Duodenal mucosa (tissue), 2 donors: Measurements from ENCODE around the gene PEX12.
"Not testable (repeated sequence)": the region's sequence is repeated elsewhere in the genome, so short reads cannot be mapped to it uniquely, and the experiment has no call there.

ENCODE experiments used
- H3K27ac ChIP-seq: one replicate; pipeline ENCODE4 v1.7.0; 2013; ENCODE audit warnings: low read depth, low read length
- H3K27me3 ChIP-seq, 2 donors: one replicate each; pipeline ENCODE4 v1.7.0; 2013; ENCODE audit warnings: low read length in 2 of 2, control low read depth in 1 of 2; ENCODE audit not compliant: insufficient read depth in 2 of 2, control insufficient read depth in 1 of 2
- H3K36me3 ChIP-seq, 2 donors: one replicate each; pipeline ENCODE4 v1.7.0; 2013; ENCODE audit warnings: low read length in 2 of 2, control low read depth in 1 of 2; ENCODE audit not compliant: insufficient read depth in 2 of 2, control insufficient read depth in 1 of 2
- H3K4me1 ChIP-seq, 2 donors: one replicate each; pipeline ENCODE4 v1.7.0; 2013; ENCODE audit warnings: low read length in 2 of 2, control low read depth in 1 of 2; ENCODE audit not compliant: insufficient read depth in 2 of 2, control insufficient read depth in 1 of 2
- H3K4me3 ChIP-seq, 2 donors: one replicate each; pipeline ENCODE4 v1.7.0; 2013; ENCODE audit warnings: low read length in 2 of 2, low read depth in 1 of 2
- H3K9ac ChIP-seq, 2 donors: one replicate each; pipeline ENCODE4 v1.7.0; 2013; ENCODE audit warnings: low read length in 2 of 2, low read depth in 1 of 2
- H3K9me3 ChIP-seq, 2 donors: one replicate each; pipeline ENCODE4 v1.7.0; 2013; ENCODE audit warnings: low read length in 2 of 2, control low read depth in 1 of 2; ENCODE audit not compliant: control insufficient read depth in 1 of 2

The PEX12 gene

DNA sequence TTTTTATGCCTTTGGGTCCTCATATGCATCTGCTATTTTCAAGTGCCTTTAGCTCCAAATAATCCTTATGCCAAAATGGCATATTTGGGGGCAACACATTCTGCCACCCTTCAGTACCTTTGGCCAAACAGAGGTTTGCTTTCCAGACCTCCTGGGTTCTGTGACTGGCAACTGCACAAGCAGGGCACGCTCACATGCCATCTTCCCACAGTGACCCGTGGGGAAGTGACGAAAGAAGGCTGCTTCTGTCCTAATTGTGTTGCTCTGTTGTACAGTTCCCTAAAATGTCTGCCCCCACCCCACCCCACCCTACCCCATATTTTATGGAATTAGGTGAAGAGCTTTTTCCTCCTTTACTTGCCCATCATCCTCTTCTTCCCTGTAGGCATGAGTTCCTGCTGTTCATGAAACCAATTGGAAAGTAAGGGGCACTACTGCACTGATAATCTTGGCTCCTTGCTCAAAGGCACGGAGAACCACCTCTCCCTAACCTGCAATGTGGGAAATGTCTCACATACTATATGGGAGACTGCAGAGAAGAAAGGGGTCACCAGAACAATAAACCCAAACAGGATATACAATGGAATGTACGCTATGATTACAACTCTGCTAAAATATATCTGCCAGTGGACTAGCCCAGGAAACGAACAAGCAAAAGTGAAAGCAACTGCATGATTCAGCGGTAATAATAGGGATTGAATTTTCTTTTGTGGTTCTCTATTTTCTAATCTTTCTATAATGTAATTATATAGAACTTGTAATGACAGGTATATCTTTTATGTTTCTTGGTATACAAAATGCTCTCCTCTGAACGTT is 37.6 kb downstream of the PEX12 start:
- Histone ChIP-seq H3K27me3 (no peaks in the 10 kb centered on the region), H3K4me1 (peaks cover 0 to 13% of the 10 kb centered on the region in 2 donors), H3K27ac (peak overlapping the region; percentile 73), H3K36me3 (no peaks in the 10 kb centered on the region), H3K9ac (peak overlapping the region; percentile 65 to 66), H3K9me3 (no peaks in the 10 kb centered on the region), H3K4me3 (peak overlapping the region; percentile 82 to 85)

DNA sequence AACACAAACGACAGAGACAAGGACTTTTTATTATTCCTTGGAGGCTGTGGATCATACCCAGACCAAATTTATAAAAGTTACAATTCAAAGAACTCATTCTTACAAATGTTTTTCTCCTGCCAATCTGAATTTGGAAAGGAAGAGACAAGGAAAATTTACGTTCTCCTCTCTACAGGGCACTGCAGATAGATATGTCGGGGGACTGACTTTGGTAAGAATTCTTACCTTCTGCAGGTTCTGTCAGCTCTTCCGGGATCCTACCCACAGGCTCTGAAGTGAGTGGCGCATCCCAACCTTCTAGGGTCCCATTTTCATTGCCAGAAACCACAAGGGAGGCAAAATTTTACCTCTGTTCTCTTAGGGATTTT is 38.7 kb downstream of the PEX12 start:
- no peaks in the 10 kb centered on the region for H3K36me3 ChIP-seq
- H3K9me3 ChIP-seq, result no peaks in the 10 kb centered on the region
- peak overlapping the region in 1 of 2 donors; percentile 11 for H3K9ac ChIP-seq

DNA sequence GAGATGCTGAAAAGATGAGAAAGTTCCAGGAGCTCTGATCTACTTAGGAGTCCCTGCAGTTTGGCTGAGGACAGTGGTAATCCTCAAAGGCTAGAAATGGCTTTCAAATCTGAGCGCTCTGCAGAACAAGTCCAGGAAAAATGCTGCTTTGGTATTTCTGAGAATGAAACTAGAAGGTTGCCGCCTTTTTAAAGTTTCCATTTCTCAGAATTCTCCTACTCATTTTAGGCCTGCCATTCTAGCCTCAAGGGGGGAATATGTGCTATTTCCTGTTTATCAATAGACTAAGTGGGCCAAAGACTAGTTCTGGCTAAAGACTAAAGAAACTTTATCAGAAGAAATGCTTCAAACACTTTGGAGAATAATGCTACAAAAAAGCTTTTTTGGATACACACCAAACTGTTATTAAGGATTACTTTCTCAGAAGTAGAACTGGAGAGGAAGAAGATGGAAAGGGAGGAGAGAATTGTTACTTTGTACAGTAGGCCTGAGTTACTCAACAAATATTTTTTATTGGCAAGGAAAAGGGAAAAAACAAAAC is 40.7 kb downstream of the PEX12 start, which contains the start of gene SLFN12L:
Gene SLFN12L, minus strand, starts transcription at position 78 of the 541 bp plus-strand sequence. CDS start 15,314 bp downstream, outside the sequence.
- Histone ChIP-seq H3K9me3 (no peaks in the 10 kb centered on the region), H3K4me3 (peak within 1 kb of the TSS; percentile 27 to 40), H3K36me3 (no peaks in the 10 kb centered on the region), H3K9ac (peak within 1 kb of the TSS; percentile 28 to 51), H3K27me3 (no peaks in the 10 kb centered on the region), H3K27ac (no peak within 1 kb of the TSS), H3K4me1 (peaks cover 0 to 13% of the 10 kb centered on the region in 2 donors)

More for the DNA sequence above, 38.7 kb downstream of the PEX12 start:
- peak overlapping the region; percentile 41 to 53 for H3K4me3 ChIP-seq
- H3K27me3 ChIP-seq, result no peaks in the 10 kb centered on the region
- no peak overlapping the region for H3K27ac ChIP-seq
- H3K4me1 ChIP-seq, result peaks cover 0 to 13% of the 10 kb centered on the region in 2 donors

DNA sequence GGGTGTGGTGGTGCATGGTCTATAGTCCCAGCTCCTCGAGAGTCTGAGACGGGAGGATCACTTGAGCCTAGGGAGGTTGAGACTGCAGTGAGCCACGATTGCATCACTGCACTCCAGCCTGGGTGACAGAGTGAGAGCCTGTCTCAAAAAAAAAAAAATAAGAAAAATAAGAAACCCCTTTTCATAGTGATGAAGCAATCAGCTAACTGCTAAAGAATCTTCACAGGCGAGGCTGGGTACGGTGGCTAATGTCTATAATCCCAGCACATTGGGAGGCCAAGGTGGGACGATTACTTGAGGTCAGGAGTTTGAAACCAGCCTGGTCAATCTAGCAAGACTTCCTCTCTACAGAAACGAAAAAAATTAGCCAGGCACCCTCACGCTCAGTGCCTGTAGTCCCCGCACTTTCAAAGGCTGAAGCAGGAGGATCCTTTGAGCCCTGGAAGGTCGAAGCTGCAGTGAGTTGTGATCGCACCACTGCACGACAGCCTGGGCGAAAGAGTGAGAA is 41.7 kb downstream of the PEX12 start:
- Histone ChIP-seq H3K4me1 (peaks cover 0 to 13% of the 10 kb centered on the region in 2 donors), H3K27ac (no peak overlapping the region), H3K27me3 (no peaks in the 10 kb centered on the region), H3K36me3 (no peaks in the 10 kb centered on the region), H3K9me3 (no peaks in the 10 kb centered on the region), H3K4me3 (peak overlapping the region; percentile 27 to 40), H3K9ac (peak overlapping the region; percentile 20 to 27)

DNA sequence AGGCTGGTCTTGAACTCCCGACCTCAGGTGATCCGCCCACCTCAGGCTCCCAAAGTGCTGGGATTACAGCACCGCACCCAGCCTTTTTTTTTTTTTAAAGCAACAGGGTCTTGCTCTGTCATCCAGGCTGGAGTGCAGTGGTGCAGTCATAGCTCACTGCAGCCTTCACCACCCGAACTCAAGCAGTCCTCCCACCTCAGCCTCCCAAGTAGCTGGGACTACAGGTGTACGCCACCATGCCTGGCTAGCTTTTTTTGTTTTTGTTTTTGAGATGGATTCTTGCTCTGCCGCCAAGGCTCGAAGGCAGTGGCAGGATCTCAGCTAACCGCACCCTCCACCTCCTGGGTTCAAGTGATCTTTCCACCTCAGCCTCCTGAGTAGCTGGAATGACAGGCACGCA is 43.0 kb downstream of the PEX12 start:
- H3K27me3 ChIP-seq, H3K9ac ChIP-seq, H3K27ac ChIP-seq, H3K36me3 ChIP-seq, H3K9me3 ChIP-seq: not testable (repeated sequence)
- peak overlapping the region in 1 of 2 donors; percentile 19 for H3K4me3 ChIP-seq
- peaks cover 0 to 11% of the 10 kb centered on the region in 2 donors for H3K4me1 ChIP-seq

DNA sequence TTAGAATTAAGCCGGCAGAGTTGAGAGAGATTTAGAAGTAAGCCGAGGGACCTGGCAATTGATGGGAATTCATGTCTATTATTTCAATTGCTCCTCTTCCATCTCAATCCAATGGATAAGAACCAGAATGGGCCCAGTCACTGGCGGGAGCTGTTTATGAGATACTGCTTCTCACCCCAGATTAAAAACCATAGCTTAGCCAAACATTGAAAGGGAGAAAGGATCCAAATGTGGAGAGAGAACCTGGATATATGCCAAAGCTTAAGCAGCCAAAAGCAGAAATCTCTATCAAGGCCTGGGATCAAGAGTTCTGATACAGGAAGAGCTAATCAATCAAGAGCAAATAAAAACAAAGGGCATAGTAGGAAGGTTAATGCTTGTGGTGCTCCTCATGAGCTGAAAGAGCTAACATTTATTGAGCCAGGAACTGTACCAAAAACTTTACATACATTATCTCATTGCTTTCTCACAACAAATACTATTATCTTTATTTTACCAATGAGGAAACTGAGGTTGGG is 43.7 kb downstream of the PEX12 start:
- Histone ChIP-seq H3K9me3 (no peaks in the 10 kb centered on the region), H3K4me1 (peaks cover 0 to 5% of the 10 kb centered on the region in 2 donors), H3K27ac (no peak overlapping the region), H3K4me3 (peak overlapping the region; percentile 17 to 40), H3K27me3 (no peaks in the 10 kb centered on the region), H3K9ac (peak overlapping the region in 1 of 2 donors; percentile 49), H3K36me3 (no peaks in the 10 kb centered on the region)

DNA sequence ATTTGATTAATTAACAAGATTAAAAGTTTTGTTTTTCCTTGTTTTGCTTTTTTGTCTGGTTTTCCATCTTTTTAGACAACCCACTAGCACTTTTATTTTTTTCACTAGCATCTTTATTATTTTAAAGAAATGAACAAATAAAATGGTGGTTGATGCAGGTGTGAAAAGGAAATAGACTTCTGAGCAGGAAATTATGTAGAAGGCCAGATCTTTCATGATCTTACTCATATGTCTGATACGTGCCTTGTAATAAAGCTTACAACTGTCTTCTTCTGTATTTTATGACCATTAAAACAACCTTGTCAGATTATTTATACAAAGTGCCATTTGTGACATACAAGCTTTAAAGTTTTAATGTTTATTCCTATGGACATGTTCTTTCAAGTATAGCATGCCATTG is 47.2 kb downstream of the PEX12 start:
- Histone ChIP-seq H3K27ac (no peak overlapping the region), H3K4me1 (no peaks in the 10 kb centered on the region), H3K4me3 (no peak overlapping the region), H3K27me3 (peaks cover 0 to under 1% of the 10 kb centered on the region in 2 donors), H3K9ac (no peak overlapping the region), H3K36me3 (no peaks in the 10 kb centered on the region), H3K9me3 (no peaks in the 10 kb centered on the region)

DNA sequence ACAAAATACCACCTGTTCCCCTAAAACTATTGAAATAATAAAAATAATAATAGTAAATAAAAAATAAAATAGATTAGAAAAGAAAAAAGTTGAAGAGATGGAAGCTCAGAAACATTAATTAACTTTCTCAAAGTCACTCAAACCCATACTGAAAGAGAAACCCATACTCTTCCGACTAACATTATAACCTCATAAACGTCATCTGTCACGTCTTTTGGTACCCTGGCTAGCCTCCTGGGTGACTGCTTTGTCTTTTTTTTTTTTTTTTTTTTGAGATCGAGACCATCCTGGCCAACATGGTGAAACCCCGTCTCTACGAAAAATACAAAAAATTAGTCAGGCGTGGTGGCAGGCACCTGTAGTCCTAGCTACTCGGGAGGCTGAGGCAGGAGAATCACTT is 48.5 kb downstream of the PEX12 start:
- no peaks in the 10 kb centered on the region for H3K36me3 ChIP-seq
- H3K27ac ChIP-seq, result no peak overlapping the region
- H3K9ac ChIP-seq, result no peak overlapping the region
- no peak overlapping the region for H3K4me3 ChIP-seq
- H3K9me3 ChIP-seq, result no peaks in the 10 kb centered on the region
- H3K4me1 ChIP-seq, result no peaks in the 10 kb centered on the region
- H3K27me3 ChIP-seq, result peaks cover 0 to 2% of the 10 kb centered on the region in 2 donors

DNA sequence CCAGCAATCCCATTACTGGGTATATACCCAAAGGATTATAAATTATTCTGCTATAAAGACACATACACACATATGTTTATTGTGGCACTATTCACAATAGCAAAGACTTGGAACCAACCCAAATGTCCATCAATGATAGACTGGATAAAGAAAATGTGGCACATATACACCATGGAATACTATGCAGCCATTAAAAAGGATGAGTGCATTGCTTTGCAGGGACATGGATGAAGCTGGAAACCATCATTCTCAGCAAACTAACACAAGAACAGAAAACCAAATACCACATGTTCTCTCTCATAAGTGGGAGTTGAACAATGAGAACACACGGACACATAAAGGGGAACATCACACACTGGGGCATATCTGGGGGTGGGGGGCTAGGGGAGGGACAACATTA is 49.0 kb downstream of the PEX12 start:
- not testable (repeated sequence) for H3K27me3 ChIP-seq, H3K36me3 ChIP-seq, H3K9ac ChIP-seq, H3K4me1 ChIP-seq, H3K27ac ChIP-seq, H3K4me3 ChIP-seq, H3K9me3 ChIP-seq
